Muscle of back (tissue), 11 donors: ENCODE data around the gene PLCH1. TPM values are rescaled to one million over a fixed set of nuclear protein-coding genes. Genes with fewer than 3 reads are reported as not detected.

Experiments
- DNase-seq, 3 donors: peaks; one replicate each; pipeline versions ENCODE4 v3.0.0 to v3.0.0-alpha.2; 2013
- polyA plus RNA-seq, 10 donors: library from polyadenylated mRNA; unstranded; fragments of 120-200 nt; gene quantifications; one replicate each; pipeline ENCODE4 v1.2.1, GENCODE V29; 2013; ENCODE audit not compliant: insufficient read length in 10 of 10

Gene PLCH1
- polyA plus RNA-seq, 10 donors, result 0.18 to 0.75 (median 0.32) TPM

DNA sequence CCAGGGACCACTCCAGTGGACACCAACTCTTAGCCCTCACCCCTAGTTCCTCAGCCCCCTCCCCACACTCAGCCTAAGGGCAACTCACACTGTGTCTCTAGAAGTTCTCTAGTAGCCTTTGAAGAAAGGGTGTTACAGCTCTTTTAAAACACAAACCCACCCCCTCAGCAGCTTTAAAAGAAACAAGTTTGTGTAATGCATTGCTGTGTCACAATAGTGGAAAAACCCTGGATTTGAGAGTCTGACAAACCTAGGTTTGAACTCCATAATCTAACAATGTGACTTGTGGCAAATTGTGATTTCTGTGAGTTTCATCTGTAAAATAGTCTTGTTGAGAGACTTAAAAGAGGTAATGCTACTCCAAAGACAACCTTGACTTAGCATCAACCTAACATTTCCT lies 54.0 kb downstream of the PLCH1 start:
- DNase-seq, result no peak

DNA sequence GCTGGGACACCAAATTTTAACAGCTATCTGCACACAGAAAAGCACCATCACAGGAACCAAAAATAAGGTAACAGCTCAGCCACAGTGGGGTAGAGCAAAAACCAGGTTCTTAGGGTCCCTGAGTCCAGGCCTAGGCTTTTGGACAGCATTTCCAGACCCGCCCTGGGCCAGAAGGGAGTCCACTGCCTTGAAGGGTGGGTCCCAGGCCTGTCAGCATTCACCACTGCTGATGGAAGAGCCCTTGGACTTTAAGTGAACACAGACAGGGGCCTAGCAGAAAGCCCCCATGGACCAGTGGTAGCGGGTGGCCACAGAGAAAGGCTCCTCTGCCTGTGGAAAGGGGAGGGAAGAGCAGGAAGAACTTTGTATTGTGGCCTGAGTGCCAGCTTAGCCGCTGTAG lies 56.4 kb downstream of the PLCH1 start:
- no peak for DNase-seq

DNA sequence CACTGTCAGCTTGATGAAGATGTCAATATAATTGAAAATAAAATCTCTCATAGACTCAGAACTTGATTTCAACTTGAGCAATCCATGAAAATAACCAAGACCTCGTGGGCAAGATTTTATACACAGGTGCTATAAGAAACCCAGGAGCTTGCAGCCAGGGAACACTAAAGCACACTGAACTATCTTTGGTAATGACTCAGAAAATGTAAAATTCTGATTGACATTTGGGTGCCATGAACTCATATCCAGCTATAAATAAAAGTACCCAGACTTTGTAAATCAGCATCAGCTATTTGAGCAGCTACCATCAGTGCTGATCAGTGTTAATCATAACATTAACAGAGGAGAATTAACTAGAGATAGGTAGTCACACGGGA lies 61.5 kb downstream of the PLCH1 start:
- DNase-seq, result no peak

DNA sequence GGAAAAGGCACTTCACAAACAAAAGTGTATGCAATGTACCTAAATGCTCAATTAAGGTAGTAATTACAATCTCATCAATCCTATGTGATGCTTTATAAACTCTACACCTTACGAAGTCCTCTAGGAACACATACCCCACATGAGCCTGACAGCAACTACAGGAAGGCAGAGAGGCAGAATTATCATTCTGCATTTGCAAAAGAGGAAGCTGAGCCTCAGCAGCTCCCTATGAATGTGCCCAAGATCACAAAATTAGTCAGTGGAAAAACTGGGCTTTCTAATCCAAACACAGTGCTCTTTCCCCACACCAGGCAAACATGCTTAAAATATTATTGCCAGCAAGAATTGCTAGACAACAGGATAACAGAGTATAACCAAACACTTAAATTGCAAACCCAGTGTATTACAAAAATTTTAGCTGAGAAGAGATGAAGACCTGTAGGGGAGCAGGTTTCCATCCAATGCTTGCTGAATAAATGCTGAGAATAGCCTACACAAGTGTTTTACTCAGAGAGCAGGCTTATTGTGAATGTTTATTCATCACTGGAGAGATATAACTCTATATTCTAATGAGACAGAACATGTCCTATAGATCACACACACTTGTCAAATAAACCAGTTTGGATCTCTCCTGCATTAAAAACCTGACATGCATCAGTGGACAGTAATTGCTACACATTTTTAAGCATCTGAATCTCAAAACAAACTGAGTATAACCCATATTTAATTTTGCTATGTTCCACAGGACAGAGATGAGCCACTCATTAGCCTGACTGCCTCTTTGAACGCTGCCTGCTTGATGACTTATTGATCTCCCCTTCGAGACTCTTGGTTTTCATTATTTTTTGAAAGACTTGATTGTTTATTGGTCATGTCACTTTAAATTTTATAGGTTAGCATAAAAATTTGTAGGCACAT lies 62.2 kb downstream of the PLCH1 start:
- no peak for DNase-seq

DNA sequence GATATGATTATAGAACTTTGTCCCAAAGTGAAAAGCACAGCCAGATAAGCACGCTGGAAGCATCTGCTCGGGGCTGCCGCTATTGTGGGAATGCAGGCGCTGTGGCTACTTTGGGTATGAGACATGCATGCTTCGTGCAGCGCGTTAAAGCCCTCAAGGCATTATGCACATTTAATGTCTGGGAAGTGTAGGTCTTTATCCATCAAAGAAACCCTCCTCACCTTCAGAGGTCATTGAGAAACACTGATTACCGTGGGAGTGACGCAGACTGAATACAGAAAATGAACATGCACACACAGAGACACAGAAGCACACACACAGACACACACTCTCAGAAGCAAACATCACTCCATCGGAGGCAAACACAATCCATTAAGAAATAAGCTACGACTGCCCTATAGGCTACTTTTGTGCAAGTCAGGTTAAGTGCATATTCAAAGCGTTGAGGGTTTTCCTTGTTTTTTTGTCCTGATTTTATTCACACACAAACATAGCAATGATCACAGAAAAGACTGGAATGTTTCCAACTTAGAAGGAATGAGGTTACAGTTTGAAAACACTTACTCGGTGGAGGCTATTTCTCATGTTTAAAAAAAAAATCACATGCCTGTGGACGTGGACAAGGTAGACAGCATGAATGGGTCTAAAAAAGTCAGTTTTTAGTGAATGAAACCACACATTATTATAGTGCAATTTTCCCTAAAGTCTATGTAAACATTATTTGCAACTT lies 68.5 kb downstream of the PLCH1 start:
- peak; percentile 23 to 72 (median 31) for DNase-seq

DNA sequence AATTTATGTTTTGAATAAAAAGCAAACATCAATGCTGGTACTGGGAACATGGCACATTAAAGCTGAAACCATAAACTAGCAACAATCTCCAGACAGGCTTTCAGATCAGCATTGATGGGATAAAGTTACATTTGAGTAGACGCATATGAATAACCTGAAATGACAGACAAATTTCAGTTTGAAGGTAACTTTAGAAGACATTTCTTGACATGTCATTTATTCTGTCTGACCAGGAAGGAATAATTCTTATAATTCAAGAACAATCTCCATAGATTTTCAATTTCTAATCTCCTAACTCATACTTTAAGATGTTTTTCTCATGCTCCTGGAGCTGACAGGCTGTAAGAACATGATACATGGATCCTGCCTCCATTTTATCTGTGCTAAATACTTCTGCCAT lies 69.8 kb downstream of the PLCH1 start:
- DNase-seq, result no peak

DNA sequence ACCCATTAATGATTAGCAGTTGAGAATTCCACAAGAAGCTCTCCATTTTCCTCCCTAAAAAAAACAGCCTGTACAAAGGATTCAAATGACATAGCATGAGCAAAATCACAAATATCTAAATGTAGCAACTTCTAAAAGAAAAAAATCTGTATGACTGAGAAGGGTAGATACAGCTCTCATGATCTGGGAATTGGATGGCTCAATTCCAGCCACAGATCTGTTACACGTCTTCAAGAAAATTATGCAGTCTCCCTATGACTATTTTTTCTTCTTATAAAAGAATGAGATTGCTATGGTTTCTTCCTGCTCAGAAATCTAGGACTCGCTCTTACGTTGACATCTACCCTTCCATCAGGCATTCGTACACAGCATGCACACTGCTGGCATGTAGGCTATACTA lies 71.5 kb downstream of the PLCH1 start:
- peak in 1 of 3 donors; percentile 8 for DNase-seq

DNA sequence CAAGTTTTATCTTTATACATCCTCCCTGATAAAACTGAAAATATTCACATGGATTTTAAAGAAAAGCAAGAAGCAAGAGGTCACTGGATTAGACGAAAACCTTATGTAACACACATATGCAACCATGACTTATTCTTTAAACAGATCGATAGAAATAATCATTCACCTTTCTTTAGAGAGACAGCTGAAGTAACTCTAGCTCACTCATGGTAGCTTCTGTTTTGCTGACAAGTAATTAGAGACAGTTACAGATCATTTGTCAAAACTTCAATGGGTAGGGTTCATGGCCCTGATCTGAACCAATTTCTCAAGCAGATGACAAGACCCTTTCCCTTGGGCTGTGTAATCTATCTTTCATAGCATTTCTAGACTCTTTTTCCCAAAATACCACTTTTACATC lies 74.5 kb downstream of the PLCH1 start:
- no peak for DNase-seq

DNA sequence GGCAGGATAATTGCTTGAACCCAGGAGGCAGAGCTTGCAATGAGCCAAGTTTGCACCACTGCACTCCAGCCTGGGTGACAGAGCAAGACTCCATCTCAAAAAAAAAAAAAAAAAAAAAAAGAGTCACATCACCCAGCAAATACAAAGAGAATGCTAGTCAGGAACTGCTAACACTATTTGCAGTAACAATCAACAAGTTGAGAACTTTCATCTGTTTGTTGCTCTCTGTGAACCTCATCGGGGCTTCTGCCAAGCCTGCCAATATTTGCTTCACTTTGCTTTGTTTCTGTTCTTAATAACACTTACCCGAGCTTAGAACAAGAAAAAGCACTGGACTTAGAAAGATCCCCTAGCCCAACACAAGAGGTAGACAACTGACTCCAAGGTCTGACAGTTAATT lies 76.9 kb downstream of the PLCH1 start:
- no peak for DNase-seq

DNA sequence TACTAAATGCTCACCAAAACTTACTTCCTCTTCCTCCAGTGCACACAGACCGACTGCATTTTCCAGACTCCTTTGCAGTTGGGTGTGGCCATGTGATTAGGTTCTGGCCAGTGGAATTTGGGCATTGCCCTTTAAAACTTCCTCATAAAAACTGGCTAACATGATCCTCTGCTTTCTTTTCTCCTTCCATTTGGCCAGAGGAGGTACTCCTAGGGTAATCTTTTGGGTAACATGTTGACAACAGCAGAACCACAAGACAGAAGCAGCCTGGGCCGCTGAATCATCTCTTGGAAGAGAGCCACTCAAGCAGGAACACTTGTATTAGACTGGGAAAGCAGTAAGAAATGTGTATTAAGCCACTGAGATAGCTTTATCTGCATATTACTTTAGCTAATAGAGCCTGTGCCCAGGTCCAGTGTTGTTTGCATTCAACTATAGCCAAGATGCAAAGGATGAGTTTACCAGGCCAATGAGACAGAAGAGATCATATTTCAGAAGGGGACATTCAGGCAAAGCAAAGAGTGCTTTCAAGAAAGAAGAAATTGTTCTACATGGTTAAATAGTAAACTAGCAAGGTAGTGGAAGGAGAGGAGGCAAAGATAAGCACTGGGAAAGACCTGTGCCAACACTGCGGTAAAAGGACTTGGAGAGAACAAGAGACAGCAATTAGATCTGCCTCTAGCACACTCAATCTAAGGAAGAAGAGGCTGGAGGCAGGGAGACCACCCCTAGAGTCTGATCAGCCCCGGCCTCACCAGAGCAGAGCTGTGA lies 79.8 kb downstream of the PLCH1 start:
- peak; percentile 49 to 74 (median 67) for DNase-seq

DNA sequence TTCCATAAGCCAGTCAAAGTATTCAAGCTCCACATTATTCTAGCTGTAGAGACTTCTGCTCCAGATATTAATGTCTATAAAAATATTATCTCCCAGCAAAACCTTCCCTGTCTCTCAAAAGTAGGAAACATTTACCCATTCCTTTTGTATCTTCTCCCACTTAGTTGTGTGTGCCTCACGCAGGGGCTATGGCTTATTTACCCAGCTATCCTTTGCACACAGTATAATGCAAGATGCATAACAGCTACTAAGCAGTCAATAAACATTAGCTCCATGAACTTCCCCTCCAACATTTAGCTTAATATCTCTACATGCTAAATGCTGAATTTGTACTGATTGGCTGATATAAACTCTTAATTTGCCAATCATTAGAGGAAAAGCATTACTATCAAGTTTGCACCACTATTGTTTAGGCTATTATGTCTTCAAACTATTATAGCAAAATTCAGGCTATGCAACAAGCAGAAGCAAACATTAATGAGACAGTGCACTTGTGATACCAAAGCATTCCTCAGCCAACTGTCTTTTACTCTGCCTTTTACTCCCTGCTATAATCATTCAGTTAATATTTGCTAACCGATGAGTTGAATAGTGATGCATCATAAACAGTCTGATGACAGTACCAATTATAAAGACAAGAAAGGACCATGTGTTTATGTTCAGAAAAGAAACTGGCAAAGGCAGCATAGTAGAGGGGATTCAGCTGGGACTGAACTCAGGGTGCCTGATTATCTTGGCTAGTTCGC lies 81.2 kb downstream of the PLCH1 start:
- no peak for DNase-seq

DNA sequence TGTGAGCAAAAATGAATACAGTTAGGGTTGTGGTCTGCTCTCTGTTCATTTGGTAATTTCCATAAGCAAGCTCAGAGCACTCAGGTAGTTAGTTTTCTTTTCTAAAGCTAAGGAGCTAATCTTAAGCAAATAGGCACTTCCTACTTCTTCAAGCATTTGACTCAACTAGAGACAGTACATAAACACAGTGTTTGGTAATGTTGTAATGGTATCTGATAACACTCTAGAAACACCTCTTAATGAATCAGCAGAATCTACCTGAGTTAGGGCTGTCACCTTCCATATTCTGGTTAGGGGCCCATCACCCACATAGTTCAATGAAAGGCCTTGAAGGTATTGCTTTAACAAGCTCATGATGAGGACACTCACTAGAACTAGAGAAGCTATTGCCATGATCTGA lies 83.1 kb downstream of the PLCH1 start:
- no peak for DNase-seq

DNA sequence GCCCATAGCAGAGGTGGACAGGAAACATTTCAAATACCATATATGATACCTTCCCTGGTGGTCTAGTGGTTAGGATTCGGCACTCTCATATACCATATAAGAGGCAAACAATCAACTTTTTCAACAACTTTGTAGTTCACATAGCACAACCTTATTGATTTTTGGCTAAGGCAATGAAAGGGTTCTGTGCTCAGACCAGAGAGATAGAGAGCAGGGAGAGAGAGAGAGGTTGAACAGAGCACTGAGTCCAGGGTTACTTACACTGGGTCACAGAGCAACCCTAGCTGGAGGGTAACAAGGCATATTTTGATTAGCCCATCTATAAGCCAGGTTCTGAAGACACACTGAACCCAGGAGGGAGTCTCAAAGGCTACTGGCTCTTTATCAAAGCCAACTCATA lies 83.8 kb downstream of the PLCH1 start:
- no peak for DNase-seq

DNA sequence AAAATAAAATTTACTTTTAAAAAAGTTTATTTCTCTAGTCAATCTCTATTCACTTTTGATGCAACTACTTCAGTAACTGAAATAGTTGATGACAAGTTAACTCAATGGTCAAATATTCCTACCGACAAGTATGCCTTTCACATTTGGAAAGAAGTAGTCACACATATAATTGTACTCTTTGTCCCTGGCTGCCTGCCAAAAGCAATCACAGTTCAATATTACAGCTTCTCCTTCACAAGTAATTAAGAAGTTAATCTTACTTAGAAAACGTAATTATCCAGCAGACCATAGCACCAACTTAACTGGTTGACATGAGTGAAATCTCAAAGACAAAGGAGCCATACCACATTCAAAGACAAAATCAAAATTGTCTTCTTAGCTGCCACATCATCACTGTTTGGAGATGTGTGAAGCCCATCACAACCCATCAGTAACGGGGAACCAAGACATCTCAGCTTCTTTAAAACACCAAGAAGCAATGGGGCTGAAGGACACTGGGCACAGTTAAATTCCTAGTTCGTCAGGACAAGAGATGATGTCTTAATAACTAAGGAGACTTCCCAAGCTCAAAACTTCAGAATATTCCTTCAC lies 86.1 kb downstream of the PLCH1 start:
- no peak for DNase-seq

DNA sequence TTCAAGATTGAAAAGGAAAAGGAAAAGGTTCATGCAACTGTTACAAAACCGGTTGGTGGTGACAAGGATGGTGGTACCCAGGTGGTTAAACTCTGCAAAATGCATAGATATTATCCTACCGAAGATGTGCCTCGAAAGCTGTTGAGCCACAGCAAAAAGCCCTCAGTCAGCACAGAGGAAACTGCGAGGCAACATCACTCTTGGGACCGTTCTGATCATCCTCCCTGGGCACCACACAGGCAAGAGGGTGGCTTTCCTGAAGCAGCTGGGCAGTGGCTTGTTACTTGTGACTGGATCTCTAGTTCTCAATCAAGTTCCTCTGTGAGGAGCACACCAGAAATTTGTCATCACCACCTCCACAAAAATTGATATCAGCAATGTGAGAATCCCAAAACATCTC lies 86.9 kb downstream of the PLCH1 start:
- no peak for DNase-seq

DNA sequence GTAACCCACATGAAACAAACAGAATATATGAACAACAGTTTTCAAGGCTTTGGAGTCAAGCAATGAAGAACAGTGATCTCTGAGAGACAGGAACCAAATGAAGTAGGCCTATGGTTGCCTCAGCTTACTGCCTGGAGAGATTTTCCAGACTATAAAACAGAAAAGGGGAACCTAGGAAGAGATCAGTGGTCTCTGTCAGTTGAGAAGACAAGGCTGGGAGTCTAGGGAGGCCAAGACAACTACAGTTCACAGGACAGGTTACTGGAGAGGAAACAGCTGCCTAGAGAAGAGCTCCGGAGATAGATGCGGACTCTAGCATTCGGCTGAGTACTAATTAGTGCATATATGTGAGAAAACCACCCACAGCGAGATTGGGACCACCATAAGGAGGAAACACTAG lies 87.7 kb downstream of the PLCH1 start:
- no peak for DNase-seq

DNA sequence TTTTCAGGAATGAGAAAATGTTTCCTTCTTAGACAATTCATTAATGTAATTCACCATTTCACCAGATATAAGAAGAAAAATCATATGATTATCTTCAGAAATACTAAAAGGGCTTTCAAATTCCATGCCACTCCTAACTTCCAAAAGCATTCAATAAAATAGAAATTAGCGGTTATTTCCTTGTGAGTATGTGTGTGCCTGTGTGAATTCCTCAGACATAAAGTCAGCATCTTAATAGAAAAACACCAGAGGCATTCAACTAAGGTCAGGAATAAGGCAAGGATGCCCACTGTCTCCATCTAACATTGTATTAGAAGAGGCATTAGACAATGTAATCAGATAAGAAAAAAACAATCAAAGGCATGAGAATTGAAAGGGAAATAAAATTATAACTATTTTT lies 88.4 kb downstream of the PLCH1 start:
- DNase-seq, result no peak

DNA sequence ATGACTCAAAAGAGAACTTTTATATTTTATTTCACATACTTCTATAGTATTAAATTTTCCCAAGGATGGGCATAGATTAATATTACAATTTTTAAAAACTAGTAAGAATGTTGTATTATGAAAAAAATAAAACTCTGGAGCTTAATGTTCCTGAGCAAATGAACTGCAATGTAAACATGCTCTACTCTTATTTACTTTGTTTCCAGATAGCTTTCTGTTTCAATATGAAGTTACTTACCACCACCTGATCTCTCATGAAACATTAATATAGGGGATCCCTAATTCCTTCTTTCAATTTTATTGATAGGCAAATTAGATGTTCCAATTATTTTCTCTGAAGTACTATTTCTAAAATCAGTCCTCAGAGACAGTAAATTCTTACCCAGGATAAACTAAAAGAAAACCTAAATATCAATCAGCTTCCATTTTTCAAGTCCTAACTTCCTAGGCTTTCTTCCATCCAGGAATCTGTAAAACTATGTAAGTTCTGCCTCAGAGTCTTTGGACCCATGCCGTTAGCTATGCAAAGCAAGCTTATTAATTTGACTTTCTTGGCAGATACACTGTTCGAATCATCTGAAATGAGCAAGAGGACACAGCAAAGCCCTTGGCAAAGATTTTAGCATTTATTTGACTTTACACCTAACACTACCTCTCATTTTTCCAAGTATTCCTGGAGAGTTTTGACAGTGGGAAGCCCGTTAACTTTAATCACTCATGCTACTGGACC lies 93.2 kb downstream of the PLCH1 start:
- DNase-seq, result peak in 2 of 3 donors; percentile 30 to 32

DNA sequence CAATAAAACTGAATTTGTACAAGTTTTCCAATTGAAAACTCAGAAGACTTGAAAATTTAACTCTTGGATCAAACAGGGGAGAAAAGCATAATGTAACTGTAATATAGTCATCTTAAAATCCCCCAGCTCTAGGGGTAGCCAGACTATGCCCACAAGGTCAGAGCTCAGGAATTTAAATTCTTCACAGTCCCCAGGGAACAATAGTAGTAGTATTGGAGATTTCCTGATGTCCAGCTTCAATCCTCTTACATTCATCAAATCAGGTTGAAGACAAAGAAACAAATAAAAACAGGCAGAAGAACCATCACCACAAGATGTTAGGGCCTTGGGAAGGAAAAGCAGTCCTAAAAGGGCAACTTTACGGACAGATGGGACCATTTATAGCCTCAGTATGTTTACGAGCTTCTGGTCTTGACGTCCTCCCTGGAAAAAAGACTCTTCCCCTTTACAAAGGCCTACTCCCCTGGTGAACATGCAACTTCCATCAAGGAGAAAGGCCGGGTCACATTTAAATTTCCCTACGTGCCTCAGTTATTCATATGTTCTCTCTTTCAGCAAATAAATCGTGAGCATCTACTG lies 96.8 kb downstream of the PLCH1 start:
- no peak for DNase-seq

DNA sequence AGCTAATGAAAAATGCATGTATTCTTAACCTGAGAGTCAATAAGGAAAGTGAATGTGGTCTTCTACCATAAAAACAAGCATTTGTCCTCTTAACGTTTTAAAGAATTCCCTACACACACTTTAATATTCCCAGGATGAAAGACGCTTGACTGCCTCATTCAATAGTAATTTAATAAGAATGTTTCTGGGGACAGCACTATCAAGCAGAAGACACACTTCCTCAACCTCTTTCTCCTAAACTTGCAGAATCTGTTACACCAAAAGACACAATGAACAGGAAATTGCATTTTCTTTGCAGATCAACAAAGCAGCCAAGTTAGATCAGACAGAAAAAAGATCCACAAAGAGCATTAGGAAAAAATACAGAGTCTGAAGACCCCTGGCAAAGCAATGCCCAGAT lies 97.7 kb downstream of the PLCH1 start:
- DNase-seq, result no peak
